Activated T-helper 1 cell treated with Interleukin-2 at 50 U/mL for 16 hours (primary cell): ENCODE data around the gene RNASE9.
"Not testable (repeated sequence)": the region's sequence is repeated elsewhere in the genome, so short reads cannot be mapped to it uniquely, and the experiment has no call there.

Experiments
- DNase-seq: peaks from one replicate; pipeline ENCODE4 v3.0.0-alpha.2; 2020; ENCODE audit warnings: low read depth

The RNASE9 gene

GRCh38 chr14:20516921-20517320, 43.9 kb downstream of the RNASE9 start:
- no peak for DNase-seq

GRCh38 chr14:20515846-20516245, 45.0 kb downstream of the RNASE9 start:
- DNase-seq, result no peak

GRCh38 chr14:20512177-20512905, 48.5 kb downstream of the RNASE9 start:
- DNase-seq, result no peak

DNA sequence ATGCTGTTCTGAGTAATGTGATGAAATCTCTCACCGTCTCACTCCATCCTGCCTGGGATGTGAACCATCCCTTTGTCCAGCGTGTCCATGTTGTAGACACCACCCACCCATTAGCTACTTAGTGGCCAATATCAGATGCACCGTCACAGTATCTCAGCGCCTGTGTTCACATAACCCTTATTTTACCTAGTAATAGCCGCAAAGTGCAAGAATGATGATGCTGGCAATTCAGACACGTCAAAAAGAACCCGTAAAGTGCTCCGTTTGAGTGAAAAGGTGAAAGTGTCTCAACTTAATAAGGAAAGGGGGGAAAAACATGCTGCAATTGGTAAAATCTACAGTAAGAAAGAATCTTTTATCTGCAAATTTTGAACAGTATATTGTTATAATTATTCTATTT, 52.5 kb downstream of the RNASE9 start:
- no peak for DNase-seq

DNA sequence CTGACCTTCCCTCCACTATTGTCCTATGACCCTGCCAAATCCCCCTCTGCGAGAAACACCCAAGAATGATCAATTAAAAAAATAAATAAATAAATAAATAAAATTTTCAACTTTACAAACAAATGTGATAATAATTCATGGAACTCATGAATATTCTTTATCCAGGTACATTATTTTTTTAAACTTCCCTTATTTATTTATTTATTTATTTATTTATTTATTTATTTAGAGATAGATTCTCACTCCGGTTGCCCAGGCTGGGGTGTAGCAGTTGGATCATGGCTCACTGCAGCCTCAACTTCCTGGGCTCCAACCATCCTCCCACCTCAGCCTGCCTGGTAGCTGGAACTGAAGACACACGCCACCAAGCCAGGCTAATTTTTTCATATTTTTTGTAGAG, 53.3 kb downstream of the RNASE9 start:
- not testable (repeated sequence) for DNase-seq

- DNase-seq, result not testable (repeated sequence)
Measured at GRCh38 chr14:20506752-20507151, 54.1 kb downstream of the RNASE9 start.

GRCh38 chr14:20506276-20506675, 54.6 kb downstream of the RNASE9 start:
- DNase-seq, result not testable (repeated sequence)
